Measurements from ENCODE around the gene NF2. TPM values are rescaled to one million over a fixed set of nuclear protein-coding genes. Genes with fewer than 3 reads are reported as not detected.

Gene NF2
- total and polyA plus RNA-seq, 12 donors = 12.2 to 67.4 (median 45.5) TPM

GRCh38 chr22:29737251-29738117 lies 134.1 kb downstream of the NF2 start:
- Histone ChIP-seq H3K4me3 (no peak overlapping the region), H3K36me3 (replicated peaks in 1 of 2) (peaks cover 0 to 3% of the 10 kb centered on the region in 2 donors), H3K27me3 (no peaks in the 10 kb centered on the region), H3K4me1 (replicated peaks in 1 of 2) (peaks cover 8 to 16% of the 10 kb centered on the region in 2 donors), H3K27ac (no peak overlapping the region), H3K9me3 (replicated peaks in 1 of 3) (no peaks in the 10 kb centered on the region)
- no peak for TF ChIP-seq CTCF (IDR thresholded peaks at IDR 0.05)
- no peak for TF ChIP-seq POLR2A (IDR thresholded peaks at IDR 0.05)
- intact Hi-C loops (cut with DNase I) = no loop called here
- 89 to 95% (median 91%) methylated on average over 19 to 22 of the region's 22 CpGs for WGBS, 4 donors
- peak in 3 of 7 donors; percentile 47 to 48 (median 48) for DNase-seq

GRCh38 chr22:29738118-29738815 lies 134.8 kb downstream of the NF2 start:
- H3K4me3 ChIP-seq = no peak overlapping the region
- DNase-seq = no peak
- no peaks in the 10 kb centered on the region for H3K27me3 ChIP-seq
- no peak for TF ChIP-seq CTCF (IDR thresholded peaks at IDR 0.05)
- TF ChIP-seq POLR2A (IDR thresholded peaks at IDR 0.05) = no peak
- no peak overlapping the region for H3K27ac ChIP-seq
- 88 to 98% (median 90%) methylated on average over 6 to 15 of the region's 15 CpGs for WGBS, 4 donors
- H3K9me3 ChIP-seq (replicated peaks in 1 of 3) = no peaks in the 10 kb centered on the region
- peaks cover 8 to 11% of the 10 kb centered on the region in 2 donors for H3K4me1 ChIP-seq (replicated peaks in 1 of 2)
- intact Hi-C loops (cut with DNase I) = no loop called here
- peaks cover 0 to 3% of the 10 kb centered on the region in 2 donors for H3K36me3 ChIP-seq (replicated peaks in 1 of 2)

- no peak for DNase-seq
- no peak overlapping the region for H3K27ac ChIP-seq
- no peak overlapping the region for H3K4me3 ChIP-seq
- H3K9me3 ChIP-seq (replicated peaks in 1 of 3) = no peaks in the 10 kb centered on the region
- H3K4me1 ChIP-seq (replicated peaks in 1 of 2) = no peaks in the 10 kb centered on the region
- H3K36me3 ChIP-seq (replicated peaks in 1 of 2) = peaks cover 0 to 3% of the 10 kb centered on the region in 2 donors
- WGBS, 4 donors = 85 to 94% (median 92%) methylated on average over 7 to 17 of the region's 17 CpGs
- intact Hi-C loops (cut with DNase I) = no loop called here
- no peak for TF ChIP-seq CTCF (IDR thresholded peaks at IDR 0.05)
- TF ChIP-seq POLR2A (IDR thresholded peaks at IDR 0.05) = no peak
- H3K27me3 ChIP-seq = no peaks in the 10 kb centered on the region
Measured at GRCh38 chr22:29739346-29739875, 136.0 kb downstream of the NF2 start.

- Histone ChIP-seq H3K4me1 (replicated peaks in 1 of 2) (no peaks in the 10 kb centered on the region), H3K36me3 (replicated peaks in 1 of 2) (peaks cover 0 to 12% of the 10 kb centered on the region in 2 donors), H3K27ac (no peak overlapping the region), H3K27me3 (no peaks in the 10 kb centered on the region), H3K4me3 (no peak overlapping the region), H3K9me3 (replicated peaks in 1 of 3) (no peaks in the 10 kb centered on the region)
- intact Hi-C loops (cut with DNase I) = no loop called here
- WGBS, 4 donors = 95 to 96% (median 96%) methylated on average over 2 to 5 of the region's 5 CpGs
- DNase-seq = no peak
- TF ChIP-seq CTCF (IDR thresholded peaks at IDR 0.05) (no peak), POLR2A (IDR thresholded peaks at IDR 0.05) (no peak)
Measured at GRCh38 chr22:29740216-29740615, 136.8 kb downstream of the NF2 start.
